GM21423 (cell line): ENCODE data around the gene FAM76B.
"Not testable (repeated sequence)": the region's sequence is repeated elsewhere in the genome, so short reads cannot be mapped to it uniquely, and the experiment has no call there.

Experiments used
- ATAC-seq: cut with Tn5 transposase; IDR thresholded peaks from one replicate; pipeline ENCODE4 v1.9.1; 2021; ENCODE audit warnings: mild to moderate bottlenecking, moderate library complexity; ENCODE audit not compliant: unreplicated experiment

The FAM76B gene

GRCh38 chr11:95789506-95790122 is at the start of gene FAM76B:
TSS of gene FAM76B (minus strand) at chr11:95789782. CDS start at chr11:95789478, 304 bp downstream.
- ATAC-seq, result peak; percentile 71

- peak; percentile 82 for ATAC-seq
These were observed 46.3 kb upstream of the FAM76B start for GRCh38 chr11:95835768-95836488.

- ATAC-seq, result no peak
These were observed 45.8 kb upstream of the FAM76B start for GRCh38 chr11:95835351-95835750.

- ATAC-seq, result no peak
These were observed 43.8 kb upstream of the FAM76B start for GRCh38 chr11:95833378-95833777.

GRCh38 chr11:95832763-95833162 is 43.2 kb upstream of the FAM76B start:
- ATAC-seq, result no peak

- no peak for ATAC-seq
These were observed 41.8 kb upstream of the FAM76B start for GRCh38 chr11:95831198-95831883.

GRCh38 chr11:95829580-95830259 is 40.1 kb upstream of the FAM76B start:
- no peak for ATAC-seq

- no peak for ATAC-seq
These were observed 38.1 kb upstream of the FAM76B start for GRCh38 chr11:95827696-95828095.

GRCh38 chr11:95821640-95822039 is 32.1 kb upstream of the FAM76B start:
- no peak for ATAC-seq

GRCh38 chr11:95816037-95816436 is 26.5 kb upstream of the FAM76B start:
- ATAC-seq, result no peak

GRCh38 chr11:95811052-95811451 is 21.5 kb upstream of the FAM76B start:
- not testable (repeated sequence) for ATAC-seq

- ATAC-seq, result not testable (repeated sequence)
These were observed 16.9 kb upstream of the FAM76B start for GRCh38 chr11:95806464-95806863.

- no peak for ATAC-seq
These were observed 16.3 kb upstream of the FAM76B start for GRCh38 chr11:95805869-95806268.

GRCh38 chr11:95803973-95804372 is 14.4 kb upstream of the FAM76B start:
- ATAC-seq, result no peak

GRCh38 chr11:95802806-95803205 is 13.2 kb upstream of the FAM76B start:
- ATAC-seq, result no peak

- ATAC-seq, result no peak
These were observed 10.9 kb upstream of the FAM76B start for GRCh38 chr11:95800438-95800837.

- ATAC-seq, result no peak
These were observed 10.0 kb upstream of the FAM76B start for GRCh38 chr11:95799546-95799945.

- ATAC-seq, result no peak
These were observed 6.9 kb upstream of the FAM76B start for GRCh38 chr11:95796501-95796900.

- no peak for ATAC-seq
These were observed 6.2 kb upstream of the FAM76B start for GRCh38 chr11:95795627-95796295.

- no peak for ATAC-seq
These were observed 4.5 kb upstream of the FAM76B start for GRCh38 chr11:95794086-95794485.

GRCh38 chr11:95793116-95793515 is 3.5 kb upstream of the FAM76B start:
- no peak for ATAC-seq
